ENCODE data around the gene ENTREP3.

DNA sequence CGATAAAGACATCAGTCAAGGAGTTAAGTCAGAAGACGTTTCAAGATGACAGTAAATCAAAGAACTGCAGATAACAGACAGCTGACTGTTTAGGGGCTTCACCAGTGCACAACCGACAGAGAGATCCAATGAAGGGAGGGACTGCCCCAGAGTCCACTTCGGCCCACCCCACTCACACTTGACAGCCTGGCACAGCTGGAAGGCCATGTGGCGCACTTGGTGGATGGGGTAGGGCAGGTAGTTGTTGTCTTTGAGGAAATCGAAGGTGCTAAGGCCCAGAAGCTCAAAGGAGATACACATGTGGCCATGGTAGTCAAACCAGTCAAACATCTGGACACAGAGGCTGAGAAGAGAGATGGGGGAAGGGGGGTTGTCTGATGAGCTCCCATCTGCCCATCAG, 11.3 kb upstream of the ENTREP3 start:
- no peak for TF ChIP-seq BHLHE40 (IDR thresholded peaks at IDR 0.05; ENCODE audit: borderline replicate concordance)
- TF ChIP-seq TARDBP (IDR thresholded peaks at IDR 0.05) = no peak
- no peak for TF ChIP-seq SP1 (IDR thresholded peaks at IDR 0.05)
- no peak for TF ChIP-seq FOXK2 (IDR thresholded peaks at IDR 0.05)
- TF ChIP-seq FOXM1 (IDR thresholded peaks at IDR 0.05; ENCODE audit: borderline replicate concordance) = no peak
- no peak for TF ChIP-seq ZNF384 (IDR thresholded peaks at IDR 0.05)
- TF ChIP-seq HDGF (IDR thresholded peaks at IDR 0.05; ENCODE audit: borderline replicate concordance) = no peak
- TF ChIP-seq NFRKB (IDR thresholded peaks at IDR 0.05) = no peak
- TF ChIP-seq L3MBTL2 (conservative IDR thresholded peaks at IDR 0.05) = no peak
- TF ChIP-seq FOXA1 (IDR thresholded peaks at IDR 0.05) = no peak
- TF ChIP-seq SUZ12 (IDR thresholded peaks at IDR 0.05) = no peak
- no peak for TF ChIP-seq ELF4 (IDR thresholded peaks at IDR 0.05)
- TF ChIP-seq ARNT (IDR thresholded peaks at IDR 0.05) = no peak

Data from HEK293T (cell line).